DOHH2 (cell line): ENCODE measurements around the gene GRB2.

Source experiments
- EZH2phosphoT487 ChIP-seq: fragments of 200-600 bp; sonication (generic); IDR thresholded peaks from 2 replicates; pipeline ENCODE4 v1.6.1; 2017; ENCODE audit warnings: borderline replicate concordance, mild to moderate bottlenecking, antibody characterized with exemption, low read length, moderate library complexity, mixed read lengths
- TF ChIP-seq, protein P1 (sequence below): fragments of 200-600 bp; sonication (generic); IDR thresholded peaks from one replicate; pipeline ENCODE4 v1.5.1; 2014; ENCODE audit warnings: antibody characterized with exemption, mild to moderate bottlenecking, low read depth, low read length; ENCODE audit not compliant: poor library complexity, severe bottlenecking

DNA sequence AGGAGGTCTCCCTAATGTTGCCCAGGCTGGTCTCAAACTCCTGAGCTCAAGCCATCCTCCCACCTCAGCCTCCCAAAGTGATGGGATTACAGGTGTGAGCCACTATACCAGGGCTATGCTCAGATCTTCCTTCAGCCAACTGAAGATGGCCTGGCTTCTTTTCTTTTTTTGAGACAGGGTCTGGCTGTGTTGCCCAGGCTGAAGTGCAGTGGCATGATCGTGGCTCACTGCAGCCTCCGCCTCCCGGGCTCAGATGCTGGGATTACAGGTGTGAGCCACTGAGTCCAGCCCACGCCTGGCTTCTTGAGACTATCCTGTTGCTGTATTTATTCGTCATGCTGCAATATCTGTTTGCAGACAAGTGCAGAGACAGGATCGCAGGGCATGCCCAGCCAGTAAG is 120.4 kb downstream of the GRB2 start:
- TF ChIP-seq, protein P1, sequence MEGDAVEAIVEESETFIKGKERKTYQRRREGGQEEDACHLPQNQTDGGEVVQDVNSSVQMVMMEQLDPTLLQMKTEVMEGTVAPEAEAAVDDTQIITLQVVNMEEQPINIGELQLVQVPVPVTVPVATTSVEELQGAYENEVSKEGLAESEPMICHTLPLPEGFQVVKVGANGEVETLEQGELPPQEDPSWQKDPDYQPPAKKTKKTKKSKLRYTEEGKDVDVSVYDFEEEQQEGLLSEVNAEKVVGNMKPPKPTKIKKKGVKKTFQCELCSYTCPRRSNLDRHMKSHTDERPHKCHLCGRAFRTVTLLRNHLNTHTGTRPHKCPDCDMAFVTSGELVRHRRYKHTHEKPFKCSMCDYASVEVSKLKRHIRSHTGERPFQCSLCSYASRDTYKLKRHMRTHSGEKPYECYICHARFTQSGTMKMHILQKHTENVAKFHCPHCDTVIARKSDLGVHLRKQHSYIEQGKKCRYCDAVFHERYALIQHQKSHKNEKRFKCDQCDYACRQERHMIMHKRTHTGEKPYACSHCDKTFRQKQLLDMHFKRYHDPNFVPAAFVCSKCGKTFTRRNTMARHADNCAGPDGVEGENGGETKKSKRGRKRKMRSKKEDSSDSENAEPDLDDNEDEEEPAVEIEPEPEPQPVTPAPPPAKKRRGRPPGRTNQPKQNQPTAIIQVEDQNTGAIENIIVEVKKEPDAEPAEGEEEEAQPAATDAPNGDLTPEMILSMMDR: no peak
- no peak for TF ChIP-seq EZH2phosphoT487
